HG02852 (cell line): ENCODE measurements around the gene CD2BP2.

Experiments used
- ATAC-seq: cut with Tn5 transposase; IDR thresholded peaks from one replicate; pipeline ENCODE4 v1.9.1; 2021; ENCODE audit warnings: mild to moderate bottlenecking, moderate library complexity; ENCODE audit not compliant: unreplicated experiment

Gene CD2BP2

DNA sequence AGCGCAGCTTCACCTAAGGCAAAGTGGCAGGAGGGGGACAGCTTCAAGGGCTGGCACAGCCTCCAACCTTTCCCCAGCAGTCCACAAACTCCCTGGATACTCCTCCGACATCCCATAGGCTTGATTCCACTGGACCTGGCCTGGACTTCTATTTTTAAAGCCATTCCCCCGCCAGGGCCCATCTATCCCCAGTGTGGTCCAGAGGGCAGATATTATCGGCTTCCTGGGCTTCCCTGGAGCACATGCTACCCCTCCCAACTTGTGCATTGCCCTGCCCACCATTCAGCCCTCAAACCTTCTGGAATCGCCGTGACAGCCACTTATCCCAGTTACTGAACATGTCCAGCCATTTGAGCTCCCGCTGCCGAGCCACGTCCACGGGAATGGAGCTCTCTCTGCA is 10.1 kb upstream of the CD2BP2 start:
- no peak for ATAC-seq

DNA sequence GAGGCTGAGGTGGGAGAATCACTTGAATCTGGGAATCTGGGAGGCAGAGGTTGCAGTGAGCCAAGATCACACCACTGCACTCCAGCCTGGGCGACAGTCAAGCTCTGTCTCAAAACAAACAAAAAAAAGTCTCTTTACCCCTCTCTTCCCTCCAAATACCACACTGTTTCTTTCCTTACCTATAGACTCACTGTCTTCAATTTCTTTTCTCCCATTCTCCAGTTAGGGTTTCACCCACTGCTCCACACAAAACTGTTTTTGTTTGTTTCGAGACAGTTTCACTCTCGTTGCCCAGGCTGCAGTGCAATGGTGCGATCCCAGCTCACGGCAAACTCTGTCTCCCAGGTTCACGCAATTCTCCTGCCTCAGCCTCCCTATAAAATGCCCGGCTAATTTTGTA is 6.1 kb upstream of the CD2BP2 start:
- ATAC-seq: no peak

DNA sequence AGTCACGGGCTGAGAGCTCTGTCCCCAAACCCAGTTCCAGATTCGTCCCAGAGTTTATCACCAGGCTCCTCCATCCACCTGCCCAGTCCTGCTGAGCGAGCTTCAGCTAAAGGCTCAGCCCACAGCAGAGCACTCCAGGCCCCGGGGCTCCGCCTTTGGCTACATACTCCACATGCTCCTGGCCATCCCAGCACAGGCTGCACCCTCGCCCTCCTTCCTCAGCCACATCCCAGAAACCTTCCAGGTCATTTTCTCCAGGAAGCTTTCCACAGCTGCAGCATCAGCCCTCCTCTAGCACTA is 4.7 kb upstream of the CD2BP2 start:
- ATAC-seq: no peak

DNA sequence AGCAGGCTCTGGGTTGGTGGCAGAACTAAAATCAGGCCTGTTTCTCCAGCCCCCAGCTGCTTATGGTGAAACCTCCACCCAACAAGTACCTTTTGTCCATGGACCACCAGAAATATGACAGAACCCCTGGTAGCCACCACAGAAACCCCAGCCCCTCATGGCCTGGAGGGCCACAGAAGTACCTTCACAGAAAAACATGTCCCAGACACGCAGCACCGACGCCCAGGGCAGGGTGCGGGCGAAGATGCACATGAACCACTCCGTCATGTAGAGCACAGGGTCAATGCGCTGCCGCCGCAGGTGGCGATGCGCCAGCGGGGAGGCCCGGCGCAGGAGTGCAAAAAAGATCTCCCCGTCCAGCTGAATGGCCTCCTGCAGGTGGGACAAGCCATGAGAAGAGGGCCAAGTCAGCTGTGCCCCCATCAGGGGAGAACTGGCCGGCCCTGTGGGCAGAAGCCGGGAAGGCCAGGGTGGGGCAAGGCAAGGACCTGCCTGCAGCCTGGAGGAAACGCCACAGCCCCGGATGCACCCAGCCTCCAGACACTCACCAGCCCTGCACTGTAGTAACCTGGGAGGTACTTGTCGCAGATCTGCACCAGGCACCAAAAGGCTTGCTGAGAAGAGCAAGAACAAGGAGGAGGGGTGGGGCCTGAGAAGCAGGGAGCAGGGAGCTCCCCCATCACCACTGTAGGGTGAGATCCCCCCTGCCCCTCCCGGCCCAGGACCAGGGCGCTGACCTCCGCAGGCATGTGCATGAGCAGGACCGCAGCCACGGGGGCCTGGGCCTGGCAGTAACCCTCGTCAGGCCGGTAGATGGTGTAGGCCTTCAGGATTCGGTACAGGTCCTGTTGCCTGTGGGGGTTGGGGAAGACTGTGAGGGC is 4.1 kb upstream of the CD2BP2 start:
- ATAC-seq: no peak

DNA sequence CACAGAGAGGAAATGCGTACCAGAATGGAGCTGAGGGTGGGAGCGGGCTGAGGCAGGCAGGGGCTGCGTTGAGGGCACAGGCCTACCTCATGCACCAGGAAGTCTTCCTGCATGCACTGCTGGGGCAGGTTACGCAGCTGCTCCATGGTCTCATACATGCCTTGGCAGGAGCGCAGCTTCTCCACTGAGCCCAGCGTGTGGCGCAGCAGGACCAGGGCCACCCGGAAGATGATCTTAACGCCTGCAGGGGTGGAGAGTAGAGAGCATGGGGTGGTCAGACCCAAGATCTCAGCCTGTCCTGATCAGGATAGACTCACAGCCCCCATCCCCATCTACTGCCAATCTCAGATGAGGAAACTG is 3.4 kb upstream of the CD2BP2 start:
- no peak for ATAC-seq

DNA sequence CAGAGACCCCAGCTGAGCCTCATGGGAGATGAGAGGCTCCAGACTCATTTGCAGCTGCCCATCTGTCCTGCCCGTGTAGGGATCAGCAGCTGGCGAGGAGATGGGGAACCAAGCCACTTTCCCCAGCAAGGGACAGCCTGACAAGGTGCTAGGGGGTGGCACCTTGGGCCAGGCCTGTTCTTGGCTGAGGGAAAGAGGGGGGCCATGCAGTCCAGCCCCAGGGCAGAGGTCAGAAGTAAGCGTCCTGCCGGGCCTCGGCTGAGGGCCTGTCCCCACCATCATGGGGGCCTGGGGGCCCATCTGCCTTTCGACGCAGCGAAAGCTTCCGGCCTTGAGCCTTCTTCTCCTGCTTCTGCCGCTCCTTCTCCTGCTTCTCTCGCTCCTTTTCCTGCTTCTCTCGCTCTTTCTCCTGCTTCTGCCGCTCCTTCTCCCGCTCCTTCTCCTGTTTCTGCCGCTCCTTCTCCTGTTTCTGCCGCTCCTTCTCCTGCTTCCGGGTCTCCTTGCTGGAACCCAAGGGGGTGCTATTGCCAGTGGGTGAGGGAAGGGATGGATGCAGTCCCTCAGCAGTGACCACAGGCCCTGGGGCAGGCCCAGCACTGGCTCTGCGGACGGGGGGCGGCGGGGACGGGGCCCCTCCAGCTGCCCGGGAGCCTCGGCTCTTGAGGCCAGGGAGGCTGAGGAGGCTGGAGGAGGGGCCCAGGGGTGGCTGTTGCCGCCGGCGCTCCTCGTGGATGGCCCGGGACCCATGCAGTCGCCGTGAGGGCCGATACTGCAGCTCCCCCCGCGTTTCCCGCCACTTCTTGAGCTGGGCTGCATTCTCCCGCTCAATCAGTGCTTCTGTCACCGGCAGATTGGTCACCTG is 2.8 kb upstream of the CD2BP2 start:
- no peak for ATAC-seq

DNA sequence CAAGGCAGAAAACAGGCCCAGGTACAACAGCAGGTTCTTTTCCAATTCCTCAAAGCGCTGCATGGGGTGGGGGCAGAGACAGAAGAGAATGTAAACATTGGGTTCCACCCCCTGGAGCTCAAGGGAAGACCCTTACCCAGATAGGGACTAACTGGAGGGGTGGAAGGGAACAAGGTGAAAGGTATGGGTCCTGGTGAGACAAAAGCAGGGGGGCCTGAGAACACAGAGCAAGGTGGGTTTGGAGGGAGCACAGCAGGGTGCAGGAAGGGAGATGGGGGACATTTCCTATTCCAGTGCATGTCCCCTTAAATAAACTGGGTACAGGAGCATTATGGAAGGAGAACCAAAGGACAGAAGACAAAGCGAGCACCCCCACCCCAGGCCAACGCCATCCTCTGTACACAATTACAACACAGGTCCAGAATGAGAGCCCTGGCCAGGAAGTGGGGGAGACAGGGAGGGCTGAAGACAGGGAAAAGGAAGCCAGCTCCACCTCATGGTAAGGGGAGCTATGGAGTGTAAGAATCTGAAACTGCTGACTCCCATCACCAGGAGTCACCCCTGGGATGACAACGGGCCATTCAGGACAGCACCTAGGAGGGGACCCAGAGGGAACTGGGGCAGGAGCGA is 2.1 kb upstream of the CD2BP2 start:
- no peak for ATAC-seq

DNA sequence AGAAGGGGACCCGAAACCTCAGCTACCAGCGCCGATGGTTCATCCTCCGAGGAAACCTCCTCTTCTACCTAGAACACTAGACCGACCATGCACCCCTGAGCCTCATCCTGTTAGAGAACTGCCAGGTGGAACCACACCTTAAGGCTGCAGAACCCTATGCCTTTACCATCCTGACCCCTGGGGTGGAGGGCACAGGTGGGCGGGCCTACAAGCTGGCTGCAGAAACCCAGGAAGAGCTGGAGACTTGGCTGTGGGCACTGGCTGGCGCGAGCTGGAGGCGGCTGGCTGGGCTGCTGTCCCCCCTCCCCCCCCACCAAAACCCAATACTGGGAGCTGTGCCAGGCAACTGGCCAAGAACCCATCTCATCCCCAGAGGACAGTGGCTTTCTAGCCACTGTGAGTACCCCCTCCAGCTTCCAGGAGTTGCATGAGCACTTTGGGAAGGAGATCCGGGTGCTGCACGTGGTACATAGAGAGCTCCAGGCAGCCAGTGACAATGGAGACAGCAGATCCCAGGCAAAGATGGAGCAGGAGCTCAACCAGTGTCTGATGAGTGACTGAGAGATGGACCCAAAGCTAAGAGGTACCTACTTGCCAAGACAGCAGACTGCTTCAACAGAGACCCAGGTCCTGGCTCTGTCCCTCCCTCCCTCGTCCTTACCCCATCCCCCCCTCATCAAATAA is 1.4 kb upstream of the CD2BP2 start:
- no peak for ATAC-seq

DNA sequence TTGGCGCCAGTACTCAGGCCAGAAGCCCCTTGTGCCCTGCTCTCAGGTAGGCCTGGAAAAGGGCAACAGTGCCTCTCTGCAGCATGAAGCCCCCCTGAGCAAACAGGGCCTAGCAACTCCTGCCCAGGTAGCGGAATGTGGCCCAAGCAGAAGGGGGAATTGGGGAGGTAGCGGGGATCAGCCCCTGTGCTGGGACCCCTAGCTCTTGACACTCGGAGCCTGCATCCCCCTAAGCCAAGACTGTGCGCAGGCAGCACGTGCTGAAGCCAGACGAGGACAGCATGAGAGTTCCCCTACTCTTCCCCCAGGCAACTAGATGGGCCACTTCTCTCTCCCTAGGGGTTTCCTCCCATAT is 823 bp upstream of the CD2BP2 start:
- no peak for ATAC-seq

DNA sequence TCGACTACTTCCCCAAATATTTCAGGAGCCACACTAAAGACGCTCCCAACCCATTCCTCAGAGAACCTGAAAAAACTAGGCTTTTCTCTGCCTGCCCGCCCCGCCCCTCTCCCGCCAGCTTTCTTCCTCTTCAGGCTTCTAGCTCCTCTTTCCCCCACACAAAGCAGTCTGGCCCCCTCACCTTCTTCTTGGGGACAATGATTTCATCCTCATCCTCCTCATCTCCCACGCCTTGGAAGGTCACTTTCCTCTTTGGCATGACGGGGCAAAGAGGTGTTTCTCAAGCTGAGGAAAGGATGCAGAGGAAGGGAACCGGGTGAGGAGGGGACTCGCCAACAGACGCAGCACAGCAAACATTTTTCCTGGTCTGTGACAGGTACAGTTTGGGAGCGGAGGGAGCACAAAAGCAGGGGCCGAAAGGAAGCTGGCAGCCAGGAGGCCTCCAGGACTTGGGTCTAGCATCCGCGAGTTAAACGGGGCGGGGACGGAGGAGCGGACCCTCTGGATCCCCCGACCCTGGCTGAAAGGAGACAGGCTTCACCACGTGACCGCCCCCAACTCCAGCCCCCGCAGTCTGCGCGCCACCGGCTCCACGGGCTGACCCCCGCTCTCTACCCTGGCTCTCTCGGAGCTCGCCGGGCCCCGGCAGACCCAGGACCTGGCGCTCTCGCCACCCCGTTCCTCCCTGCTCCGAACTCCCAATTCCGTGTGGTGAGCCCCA is 525 bp downstream of the CD2BP2 start:
- ATAC-seq: peak; percentile 2

DNA sequence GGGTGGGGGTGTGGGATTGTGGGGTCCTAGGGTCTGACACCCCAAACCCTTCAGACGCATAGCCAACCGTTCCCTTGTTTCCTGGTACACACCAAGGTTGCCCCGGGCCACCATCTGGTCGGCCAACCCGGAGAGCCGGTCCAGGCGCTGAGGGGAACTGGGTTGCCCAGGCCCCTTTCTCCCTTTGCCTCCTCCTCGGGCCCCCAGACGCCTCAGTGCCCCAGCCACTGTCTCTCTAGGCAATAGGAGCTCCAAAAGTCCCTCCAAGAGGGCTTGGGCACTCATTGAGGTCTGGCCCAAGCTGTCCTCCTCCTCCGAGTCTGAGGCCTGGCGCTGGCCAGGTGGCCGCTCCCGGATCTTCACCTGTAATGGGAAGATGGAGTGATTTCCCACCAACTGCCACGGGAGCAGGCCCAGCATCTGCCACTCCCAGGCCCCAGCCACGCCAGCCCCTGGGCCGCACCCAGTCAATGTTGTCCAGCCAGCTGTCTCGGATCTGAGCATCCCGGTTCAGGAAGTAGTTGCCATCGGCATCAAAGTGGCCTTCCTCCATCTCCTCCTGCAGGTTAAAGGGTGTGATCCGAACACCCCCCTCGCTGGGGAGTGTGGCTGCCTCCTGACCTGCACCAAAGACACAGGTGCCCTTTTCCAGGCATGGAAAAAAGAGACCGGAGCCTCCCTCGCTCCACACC is 1.5 kb downstream of the CD2BP2 start:
- ATAC-seq: no peak

DNA sequence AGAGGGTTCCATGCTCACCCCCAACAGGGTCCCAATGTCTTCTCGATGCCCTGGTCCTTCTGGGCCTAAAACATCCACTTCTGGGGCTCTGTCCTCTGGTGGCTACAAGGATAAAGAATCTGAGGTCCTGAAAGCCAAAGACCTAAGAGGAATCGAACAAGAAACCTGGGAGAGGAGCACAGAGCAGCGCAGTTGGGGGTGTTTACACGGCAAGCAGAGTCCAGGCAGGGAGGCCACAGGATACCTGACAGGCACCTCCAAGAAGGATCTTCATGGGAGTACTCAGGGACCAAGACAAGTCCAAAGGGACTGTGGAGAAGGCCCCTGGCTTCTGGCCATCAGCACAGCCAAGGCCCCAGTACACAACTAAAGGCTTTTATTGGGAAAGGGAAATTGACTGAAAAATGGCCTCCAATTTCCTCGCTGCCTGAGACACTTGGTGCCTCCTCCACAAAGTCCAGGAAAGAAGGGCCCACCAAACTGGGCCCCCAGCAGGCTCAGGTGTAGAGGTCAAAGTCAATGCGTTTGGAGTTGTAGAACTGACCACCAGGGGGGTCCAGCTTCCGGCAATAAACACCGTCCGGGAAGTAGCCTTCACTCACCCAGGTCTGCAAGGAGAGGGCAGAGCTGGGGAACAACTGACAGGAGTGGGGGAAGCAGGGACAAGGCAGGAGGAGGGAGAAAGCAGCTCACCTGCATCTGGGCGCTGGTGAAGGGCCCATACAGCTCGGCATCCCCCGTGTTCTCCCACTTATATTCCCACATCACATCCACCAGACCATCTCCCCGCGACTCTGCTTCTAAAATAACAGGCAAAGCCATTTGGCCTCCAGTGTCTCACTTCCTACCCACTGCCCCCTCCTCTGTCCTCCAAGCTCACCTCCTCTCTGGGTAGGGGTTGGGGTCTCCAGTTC is 2.4 kb downstream of the CD2BP2 start:
- ATAC-seq: no peak

DNA sequence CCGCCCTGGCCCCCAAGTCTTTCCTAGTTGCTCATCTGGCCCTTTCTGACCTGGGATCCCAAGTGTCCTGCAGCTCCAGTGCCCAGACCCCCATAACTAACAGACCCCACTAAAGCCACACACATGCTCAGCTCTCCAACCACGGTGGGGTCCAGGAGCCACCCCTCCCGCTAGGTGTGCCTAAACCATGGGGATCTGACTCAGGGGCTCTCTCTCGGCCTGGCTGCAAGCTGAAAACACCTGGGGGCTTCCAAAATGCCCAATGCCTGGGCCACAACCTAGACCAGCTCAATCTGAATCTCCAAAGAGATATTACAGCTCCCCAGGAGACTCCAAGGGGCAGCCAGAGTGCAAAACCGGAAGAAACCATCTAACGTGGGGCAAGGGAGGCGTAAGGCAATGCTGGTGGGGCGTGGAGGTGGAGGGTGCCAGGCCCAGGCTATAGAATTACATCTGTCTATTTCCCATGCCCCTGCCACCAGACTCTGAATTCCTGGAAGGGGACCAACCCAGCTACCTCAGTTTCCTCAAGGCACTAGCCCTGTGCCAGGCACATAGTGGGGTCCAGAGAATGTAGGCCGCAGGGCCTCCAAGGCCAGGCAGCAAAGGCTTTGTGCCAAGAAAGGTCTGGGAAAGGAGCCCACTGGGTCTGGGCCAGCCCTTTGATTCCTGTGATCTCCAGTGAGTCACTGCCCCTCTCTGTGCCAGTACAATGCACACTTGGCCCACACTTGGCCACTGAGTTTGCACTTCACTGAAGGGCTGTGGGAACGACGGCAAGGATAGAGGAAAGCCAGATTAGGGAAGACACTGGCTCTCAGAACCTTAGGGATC is 3.3 kb downstream of the CD2BP2 start:
- ATAC-seq: no peak

DNA sequence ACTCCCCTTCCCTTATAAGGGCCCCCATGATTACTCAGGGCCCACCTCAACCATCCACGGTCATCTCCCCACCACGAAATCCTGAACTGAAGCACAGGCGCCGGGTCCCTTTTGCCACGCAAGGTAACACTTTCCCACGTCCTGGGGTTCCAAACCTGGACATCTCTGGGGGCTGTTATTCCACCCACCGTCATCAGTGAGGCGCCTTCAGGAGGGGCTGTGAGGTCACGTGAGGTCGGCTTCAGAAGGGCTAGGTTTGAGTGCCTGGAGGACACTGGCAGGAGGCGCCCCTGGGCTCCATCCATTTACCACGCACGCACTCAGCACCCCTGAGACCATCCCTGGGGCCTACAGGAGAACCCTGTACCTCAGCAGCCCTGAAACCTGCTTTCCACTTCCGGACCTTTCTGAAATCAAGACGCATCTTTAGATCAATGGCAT is 4.1 kb downstream of the CD2BP2 start:
- ATAC-seq: no peak

DNA sequence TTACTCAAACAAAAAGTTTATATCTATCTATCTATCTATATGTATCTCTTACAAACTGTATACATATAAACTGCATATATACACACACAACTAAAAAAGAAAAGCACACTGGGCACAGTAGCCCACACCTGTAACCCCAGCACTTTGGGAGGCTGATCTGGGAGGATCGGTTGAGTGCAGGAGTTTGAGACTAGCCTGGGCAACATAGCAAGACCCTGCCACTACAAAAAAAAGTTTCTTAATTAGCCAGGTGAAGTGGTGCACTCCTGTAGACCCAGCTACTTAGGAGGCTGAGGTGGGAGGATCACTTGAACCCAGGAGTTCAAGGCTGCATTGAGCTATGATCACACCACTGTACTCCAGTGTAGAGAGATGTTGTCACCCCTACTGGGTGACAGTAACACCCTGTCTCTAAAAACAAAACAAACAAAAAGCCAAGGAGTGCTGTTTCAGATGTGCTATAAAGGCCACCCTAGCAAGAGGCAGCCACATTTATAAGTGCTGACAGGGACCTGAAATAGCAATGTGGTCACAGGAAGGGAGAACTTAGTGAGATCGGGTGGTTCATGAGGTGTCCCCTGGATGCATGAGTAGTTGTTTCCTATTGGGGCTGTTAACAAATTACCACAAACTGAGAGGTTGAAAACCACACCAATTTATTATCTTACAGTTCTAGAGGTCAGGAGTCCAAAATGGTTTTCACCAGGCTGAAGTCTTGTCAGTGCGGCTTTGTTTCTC is 4.8 kb downstream of the CD2BP2 start:
- ATAC-seq: peak; percentile 52

DNA sequence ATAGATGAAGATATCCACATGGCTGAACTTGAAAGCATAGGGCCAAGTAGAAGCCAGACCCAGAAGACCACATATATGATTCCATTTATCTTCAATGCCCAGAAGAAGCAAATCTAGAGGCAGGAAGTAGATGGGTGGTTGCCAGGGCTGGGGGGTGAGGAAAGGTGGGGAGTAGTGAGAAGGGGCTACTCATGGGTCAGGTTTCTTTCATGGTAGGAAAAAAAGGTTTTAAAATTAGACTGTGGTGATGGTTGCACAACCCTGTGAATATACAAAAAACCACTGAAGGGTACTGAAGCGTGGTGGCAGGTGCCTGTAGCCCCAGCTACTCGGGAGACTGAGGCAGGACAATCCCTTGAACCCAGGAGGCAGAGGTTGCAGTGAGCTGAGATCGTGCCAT is 5.4 kb downstream of the CD2BP2 start:
- no peak for ATAC-seq

DNA sequence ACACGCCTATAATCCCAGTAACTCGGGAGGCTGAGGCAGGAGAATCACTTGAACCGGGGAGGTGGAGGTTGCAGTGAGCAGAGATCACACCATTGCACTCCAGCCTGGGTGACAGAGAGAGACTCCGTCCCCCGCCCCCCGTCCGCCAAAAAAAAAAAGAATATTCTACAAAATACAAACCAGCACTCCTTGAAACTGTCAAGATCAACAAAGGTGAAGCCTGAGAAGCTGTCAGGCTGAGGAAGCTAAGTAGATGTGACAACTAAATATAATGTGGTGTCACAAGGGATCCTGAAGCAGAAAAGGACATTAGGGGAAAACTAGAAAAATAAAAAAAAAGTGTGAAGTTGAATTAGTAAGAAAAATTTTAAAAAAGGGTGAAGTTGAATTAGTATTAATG is 6.2 kb downstream of the CD2BP2 start:
- no peak for ATAC-seq

DNA sequence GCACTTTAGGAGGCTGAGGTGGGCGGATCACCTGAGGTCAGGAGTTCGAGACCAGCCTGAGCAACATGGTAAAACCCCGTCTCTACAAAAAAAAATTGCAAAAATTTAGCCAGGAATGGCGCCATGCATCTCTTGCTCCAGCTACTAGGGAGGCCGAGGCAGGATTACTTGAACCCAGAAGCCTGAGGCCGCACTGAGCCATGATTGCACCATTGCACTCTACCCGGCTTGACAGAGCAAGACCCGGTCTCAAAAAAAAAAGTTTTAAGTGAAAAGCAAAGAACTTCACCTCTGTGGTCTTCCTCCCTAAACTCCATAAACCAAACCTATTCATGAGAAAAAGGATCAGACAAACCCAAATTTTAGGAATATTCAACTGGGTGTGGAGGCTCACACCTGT is 7.0 kb downstream of the CD2BP2 start:
- no peak for ATAC-seq
